ENCODE data around the gene CROCC. TPM values are rescaled to one million over a fixed set of nuclear protein-coding genes. Genes with fewer than 3 reads are reported as not detected.

Gene CROCC
- total and polyA plus RNA-seq, 9 of the 15 experiments (the other 6 are each of a cell fraction or from before 2014, with no cell fraction given), result 0.17 to 15.4 (median 7.6) TPM

- peaks cover 13 to 19% of the 10 kb centered on the region in 2 experiments; a peak in 4 of 5 replicates for H3K4me1 ChIP-seq (replicated peaks in 1 of 2; ENCODE audit: control insufficient read depth in 2 of 2, insufficient read depth in 2 of 2, low read length in 2 of 2)
- H3K9ac ChIP-seq (ENCODE audit: insufficient read depth in 1 of 2, low read depth in 2 of 2, low read length in 2 of 2), result no peak overlapping the region
- H3K9me3 ChIP-seq (replicated peaks; ENCODE audit: control insufficient read depth, insufficient read depth, low read depth, low read length), result 0 out of 2 replicates have a peak, but pooled peaks cover 7% of the 10 kb centered on the region
- no peaks in the 10 kb centered on the region for H3K79me2 ChIP-seq (ENCODE audit: control insufficient read depth, insufficient read depth, low read length)
- ChIA-PET CTCF (ENCODE audit: low intra/inter-chr PET ratio) (no interaction called here), POLR2A (interaction anchor here (0.6 to 4.0 kb wide), 9 partner anchors 11 to 287 kb away, joined by 3 to 71 read pairs (median 8); partner anchors contain the start of genes CROCC and RNU1-2)
- H3K4me2 ChIP-seq (ENCODE audit: insufficient read depth, low read length), result no peak overlapping the region
- no peak for FAIRE-seq
- 63% methylated on average over 4 of the region's 4 CpGs for WGBS (ENCODE audit: insufficient coverage, low coverage, missing lambda C conversion rate)
- BruUV-seq (replicated peaks), result no TSS peak
- H3K36me3 ChIP-seq (ENCODE audit: control insufficient read depth, insufficient read depth, low read length), result no peaks in the 10 kb centered on the region
- H3K27ac ChIP-seq (ENCODE audit: extremely low read depth, low read depth, low read length), result no peak overlapping the region
- H3K9me1 ChIP-seq (ENCODE audit: control insufficient read depth, insufficient read depth, low read length), result no peaks in the 10 kb centered on the region
- no peak overlapping the region for H2AFZ ChIP-seq (ENCODE audit: low read depth, low read length)
- in situ Hi-C loops (cut with MboI) (loop anchor here (25.0 kb wide), 1 partner anchor 295 kb away; the partner anchor contains the start of gene NBPF1), intact Hi-C loops (cut with micrococcal nuclease) (no loop called here)
- H3K4me3 ChIP-seq, result no peak overlapping the region
- TF ChIP-seq STAG1 (CRISPR knock-in tag; IDR thresholded peaks at IDR 0.05; ENCODE audit: borderline replicate concordance) (no peak), PURB (CRISPR knock-in tag; IDR thresholded peaks at IDR 0.05; ENCODE audit: low read depth) (no peak), YBX1 (IDR thresholded peaks at IDR 0.05) (no peak), ELF1 (tag; IDR thresholded peaks at IDR 0.05) (no peak), SRSF7 (optimal IDR thresholded peaks at IDR 0.05; ENCODE audit: low read depth, low read length) (no peak), LEF1 (IDR thresholded peaks at IDR 0.05) (no peak), NFXL1 (CRISPR knock-in tag; IDR thresholded peaks at IDR 0.05) (no peak), MECOM (CRISPR knock-in tag; IDR thresholded peaks at IDR 0.05) (no peak), MEF2D (tag; conservative IDR thresholded peaks at IDR 0.05; ENCODE audit: low read depth) (no peak), ZBTB17 (CRISPR knock-in tag; IDR thresholded peaks at IDR 0.05) (no peak)
- TF ChIP-seq, protein P1, sequence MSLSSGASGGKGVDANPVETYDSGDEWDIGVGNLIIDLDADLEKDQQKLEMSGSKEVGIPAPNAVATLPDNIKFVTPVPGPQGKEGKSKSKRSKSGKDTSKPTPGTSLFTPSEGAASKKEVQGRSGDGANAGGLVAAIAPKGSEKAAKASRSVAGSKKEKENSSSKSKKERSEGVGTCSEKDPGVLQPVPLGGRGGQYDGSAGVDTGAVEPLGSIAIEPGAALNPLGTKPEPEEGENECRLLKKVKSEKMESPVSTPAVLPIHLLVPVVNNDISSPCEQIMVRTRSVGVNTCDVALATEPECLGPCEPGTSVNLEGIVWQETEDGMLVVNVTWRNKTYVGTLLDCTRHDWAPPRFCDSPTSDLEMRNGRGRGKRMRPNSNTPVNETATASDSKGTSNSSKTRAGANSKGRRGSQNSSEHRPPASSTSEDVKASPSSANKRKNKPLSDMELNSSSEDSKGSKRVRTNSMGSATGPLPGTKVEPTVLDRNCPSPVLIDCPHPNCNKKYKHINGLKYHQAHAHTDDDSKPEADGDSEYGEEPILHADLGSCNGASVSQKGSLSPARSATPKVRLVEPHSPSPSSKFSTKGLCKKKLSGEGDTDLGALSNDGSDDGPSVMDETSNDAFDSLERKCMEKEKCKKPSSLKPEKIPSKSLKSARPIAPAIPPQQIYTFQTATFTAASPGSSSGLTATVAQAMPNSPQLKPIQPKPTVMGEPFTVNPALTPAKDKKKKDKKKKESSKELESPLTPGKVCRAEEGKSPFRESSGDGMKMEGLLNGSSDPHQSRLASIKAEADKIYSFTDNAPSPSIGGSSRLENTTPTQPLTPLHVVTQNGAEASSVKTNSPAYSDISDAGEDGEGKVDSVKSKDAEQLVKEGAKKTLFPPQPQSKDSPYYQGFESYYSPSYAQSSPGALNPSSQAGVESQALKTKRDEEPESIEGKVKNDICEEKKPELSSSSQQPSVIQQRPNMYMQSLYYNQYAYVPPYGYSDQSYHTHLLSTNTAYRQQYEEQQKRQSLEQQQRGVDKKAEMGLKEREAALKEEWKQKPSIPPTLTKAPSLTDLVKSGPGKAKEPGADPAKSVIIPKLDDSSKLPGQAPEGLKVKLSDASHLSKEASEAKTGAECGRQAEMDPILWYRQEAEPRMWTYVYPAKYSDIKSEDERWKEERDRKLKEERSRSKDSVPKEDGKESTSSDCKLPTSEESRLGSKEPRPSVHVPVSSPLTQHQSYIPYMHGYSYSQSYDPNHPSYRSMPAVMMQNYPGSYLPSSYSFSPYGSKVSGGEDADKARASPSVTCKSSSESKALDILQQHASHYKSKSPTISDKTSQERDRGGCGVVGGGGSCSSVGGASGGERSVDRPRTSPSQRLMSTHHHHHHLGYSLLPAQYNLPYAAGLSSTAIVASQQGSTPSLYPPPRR (CRISPR knock-in tag; IDR thresholded peaks at IDR 0.05; ENCODE audit: borderline replicate concordance), result no peak
- TF ChIP-seq, protein P2, sequence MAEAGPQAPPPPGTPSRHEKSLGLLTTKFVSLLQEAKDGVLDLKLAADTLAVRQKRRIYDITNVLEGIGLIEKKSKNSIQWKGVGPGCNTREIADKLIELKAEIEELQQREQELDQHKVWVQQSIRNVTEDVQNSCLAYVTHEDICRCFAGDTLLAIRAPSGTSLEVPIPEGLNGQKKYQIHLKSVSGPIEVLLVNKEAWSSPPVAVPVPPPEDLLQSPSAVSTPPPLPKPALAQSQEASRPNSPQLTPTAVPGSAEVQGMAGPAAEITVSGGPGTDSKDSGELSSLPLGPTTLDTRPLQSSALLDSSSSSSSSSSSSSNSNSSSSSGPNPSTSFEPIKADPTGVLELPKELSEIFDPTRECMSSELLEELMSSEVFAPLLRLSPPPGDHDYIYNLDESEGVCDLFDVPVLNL (CRISPR knock-in tag; IDR thresholded peaks at IDR 0.05; ENCODE audit: low read depth), result no peak
- H4K20me1 ChIP-seq (replicated peaks; ENCODE audit: control insufficient read depth, insufficient read depth, low read length), result no peaks in the 10 kb centered on the region
- DNase-seq (ENCODE audit: extremely low read depth in 1 of 4, low spot score in 3 of 4), result no peak
- no peak for ATAC-seq
- no peaks in the 10 kb centered on the region for H3K27me3 ChIP-seq (ENCODE audit: control insufficient read depth in 2 of 2, insufficient read depth in 2 of 2, low read length in 2 of 2)
Observed at GRCh38 chr1:16906873-16907272, 14.9 kb upstream of the CROCC start.
